MCF 10A (cell line): ENCODE results near the gene CAMKMT. TPM values are rescaled to one million over a fixed set of nuclear protein-coding genes. Genes with fewer than 3 reads are reported as not detected.

ENCODE experiments used
- BruUV-seq: library from RNA; stranded (reverse); fragments of 400-500 nt; replicated peaks from 2 replicates; lab custom pipeline; 2021; lab: Mats Ljungman, UMichigan
- CTCF ChIA-PET: fragments of 300-600 bp; sonication (Branson Sonifier 250); formaldehyde crosslinking; extraction: SDS; loops from one replicate; lab custom pipeline; 2021; ENCODE audit warnings: antibody characterized with exemption, inconsistent platforms; lab: Yijun Ruan, JAX
- POLR2A ChIA-PET: fragments of 300-600, 350-650 bp; sonication (Branson Sonifier 250); formaldehyde crosslinking; extraction: SDS; loops from one replicate; lab custom pipeline; 2020; ENCODE audit warnings: antibody characterized with exemption, inconsistent platforms; lab: Yijun Ruan, JAX
- DNase-seq: peaks from one replicate; pipeline ENCODE4 v3.0.0-alpha.2; 2018; ENCODE audit not compliant: unreplicated experiment
- H3K27ac Mint-ChIP-seq: one replicate; pipeline ENCODE4 v1.8.0; 2022; ENCODE audit warnings: mild to moderate bottlenecking, low read depth, mixed read lengths; ENCODE audit not compliant: unreplicated experiment
- H3K27me3 Mint-ChIP-seq: one replicate; pipeline ENCODE4 v1.8.0; 2022; ENCODE audit warnings: mixed read lengths; ENCODE audit not compliant: insufficient read depth, unreplicated experiment
- H3K36me3 Mint-ChIP-seq: one replicate; pipeline ENCODE4 v1.8.0; 2022; ENCODE audit warnings: mild to moderate bottlenecking, moderate library complexity, mixed read lengths; ENCODE audit not compliant: insufficient read depth, unreplicated experiment
- H3K4me1 Mint-ChIP-seq: one replicate; pipeline ENCODE4 v1.8.0; 2022; ENCODE audit warnings: mixed read lengths; ENCODE audit not compliant: insufficient read depth, unreplicated experiment
- H3K4me3 Mint-ChIP-seq: one replicate; pipeline ENCODE4 v1.8.0; 2022; ENCODE audit warnings: mild to moderate bottlenecking, moderate library complexity, mixed read lengths; ENCODE audit not compliant: unreplicated experiment
- H3K9me3 Mint-ChIP-seq: one replicate; pipeline ENCODE4 v1.8.0; 2022; ENCODE audit warnings: mixed read lengths; ENCODE audit not compliant: unreplicated experiment
- intact Hi-C: fragments of 100-400 bp; cut with micrococcal nuclease; formaldehyde crosslinking; loops from 2 replicates; pipeline ENCODE4 v1.14.1; 2022
- total RNA-seq: library from RNA; stranded (reverse); gene quantifications from 2 replicates; pipeline ENCODE4 v1.2.3, GENCODE V29; 2022
- TF ChIP-seq, protein P1 (sequence below): fragments of 200-600 bp; IDR thresholded peaks from one replicate; pipeline ENCODE4 v1.8.0; 2022; ENCODE audit warnings: antibody characterized with exemption, mild to moderate bottlenecking; ENCODE audit not compliant: unreplicated experiment

Gene CAMKMT
- total RNA-seq, 1 experiment from 2014 or later, result 9.9 TPM

DNA sequence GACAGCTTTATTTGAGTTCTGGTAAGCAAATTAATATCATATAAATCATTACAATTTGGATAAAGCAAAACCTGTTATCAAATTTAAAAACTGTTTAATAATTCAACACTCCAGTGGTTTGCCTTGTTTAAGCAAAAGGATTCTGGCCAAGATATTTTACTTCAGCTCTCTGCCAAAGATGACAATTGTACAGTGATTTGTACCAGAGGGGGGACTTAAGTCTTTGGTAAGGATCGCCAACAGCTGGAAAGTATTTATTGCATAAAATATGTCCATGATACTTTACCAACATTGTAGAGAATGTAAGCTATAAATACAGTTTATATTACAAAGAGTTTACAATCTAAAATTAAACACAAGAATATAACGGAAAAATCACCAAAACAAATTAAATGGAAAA is 14.2 kb upstream of the CAMKMT start:
- H3K4me1 Mint-ChIP-seq, result no peaks in the 10 kb centered on the region

DNA sequence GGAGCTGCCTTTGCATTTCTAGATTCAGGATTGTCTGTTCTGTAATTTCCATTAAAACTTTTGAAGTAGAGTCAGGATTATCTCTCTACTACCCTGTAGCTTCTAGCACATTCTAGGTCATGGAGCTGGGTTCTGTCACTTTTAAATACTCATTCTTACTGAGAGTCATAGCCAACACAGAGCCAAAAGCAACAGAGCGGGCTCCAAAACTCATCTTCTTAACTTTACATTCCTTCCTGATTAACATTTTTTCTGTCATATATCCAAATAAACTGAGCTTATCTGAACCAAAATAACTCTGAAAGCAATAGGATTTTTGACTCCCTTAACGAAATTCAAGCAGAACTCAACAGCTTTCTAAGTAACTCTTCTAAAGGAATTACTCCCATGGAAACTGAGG is 13.3 kb upstream of the CAMKMT start:
- Mint-ChIP-seq H3K27me3 (no peaks in the 10 kb centered on the region), H3K4me3 (no peak overlapping the region), H3K4me1 (no peaks in the 10 kb centered on the region), H3K27ac (no peak overlapping the region), H3K9me3 (no peaks in the 10 kb centered on the region), H3K36me3 (peaks cover 33% of the 10 kb centered on the region)
- POLR2A ChIA-PET, result interaction anchor here (3.9 kb wide), 1 partner anchor 12 kb away, joined by 40 read pairs; the partner anchor contains the start of genes CAMKMT and PREPL
- CTCF ChIA-PET, result interaction anchor here (1.0 to 1.4 kb wide), 2 partner anchors 15 to 20 kb away, joined by 3 read pairs; no protein-coding TSS in a partner anchor
- DNase-seq, result no peak
- BruUV-seq, result no TSS peak
- intact Hi-C loops, result no loop called here
- TF ChIP-seq, protein P1, sequence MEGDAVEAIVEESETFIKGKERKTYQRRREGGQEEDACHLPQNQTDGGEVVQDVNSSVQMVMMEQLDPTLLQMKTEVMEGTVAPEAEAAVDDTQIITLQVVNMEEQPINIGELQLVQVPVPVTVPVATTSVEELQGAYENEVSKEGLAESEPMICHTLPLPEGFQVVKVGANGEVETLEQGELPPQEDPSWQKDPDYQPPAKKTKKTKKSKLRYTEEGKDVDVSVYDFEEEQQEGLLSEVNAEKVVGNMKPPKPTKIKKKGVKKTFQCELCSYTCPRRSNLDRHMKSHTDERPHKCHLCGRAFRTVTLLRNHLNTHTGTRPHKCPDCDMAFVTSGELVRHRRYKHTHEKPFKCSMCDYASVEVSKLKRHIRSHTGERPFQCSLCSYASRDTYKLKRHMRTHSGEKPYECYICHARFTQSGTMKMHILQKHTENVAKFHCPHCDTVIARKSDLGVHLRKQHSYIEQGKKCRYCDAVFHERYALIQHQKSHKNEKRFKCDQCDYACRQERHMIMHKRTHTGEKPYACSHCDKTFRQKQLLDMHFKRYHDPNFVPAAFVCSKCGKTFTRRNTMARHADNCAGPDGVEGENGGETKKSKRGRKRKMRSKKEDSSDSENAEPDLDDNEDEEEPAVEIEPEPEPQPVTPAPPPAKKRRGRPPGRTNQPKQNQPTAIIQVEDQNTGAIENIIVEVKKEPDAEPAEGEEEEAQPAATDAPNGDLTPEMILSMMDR, result no peak

More for the DNA sequence above, 14.2 kb upstream of the CAMKMT start:
- Mint-ChIP-seq H3K4me3 (no peak overlapping the region), H3K27ac (no peak overlapping the region), H3K9me3 (no peaks in the 10 kb centered on the region), H3K27me3 (no peaks in the 10 kb centered on the region), H3K36me3 (peaks cover 37% of the 10 kb centered on the region)
- no TSS peak for BruUV-seq
- ChIA-PET CTCF (interaction anchor here (0.6 to 1.0 kb wide), 2 partner anchors 19 to 892 kb away, joined by 3 read pairs; no protein-coding TSS in a partner anchor), POLR2A (interaction anchor here (3.9 kb wide), 1 partner anchor 13 kb away, joined by 40 read pairs; the partner anchor contains the start of genes CAMKMT and PREPL)
- TF ChIP-seq, protein P1, result no peak
- no peak for DNase-seq
- intact Hi-C loops, result no loop called here

DNA sequence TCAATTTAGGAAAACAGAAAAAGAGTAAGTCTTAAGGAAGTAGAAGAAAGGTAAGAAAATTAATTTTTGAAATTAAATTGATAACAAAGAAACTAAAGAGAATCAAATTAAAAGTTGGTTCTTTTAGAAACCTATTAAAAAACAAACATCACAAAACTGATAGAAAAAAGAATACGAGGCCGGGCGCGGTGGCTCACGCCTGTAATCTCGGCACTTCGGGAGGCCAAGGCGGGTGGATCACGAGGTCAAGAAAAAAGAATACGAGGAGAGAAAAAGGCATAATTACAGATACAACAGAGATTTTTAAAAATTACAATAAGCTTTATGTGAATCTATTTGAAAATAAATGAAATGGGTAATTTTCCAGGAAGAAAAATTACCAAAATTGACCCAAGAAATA is 12.2 kb upstream of the CAMKMT start:
- CTCF ChIA-PET, result interaction anchor here (0.6 to 1.4 kb wide), 3 partner anchors 9 to 43 kb away, joined by 3 to 5 read pairs (median 3); no protein-coding TSS in a partner anchor
- POLR2A ChIA-PET, result interaction anchor here (3.9 kb wide), 1 partner anchor 11 kb away, joined by 40 read pairs; the partner anchor contains the start of genes CAMKMT and PREPL
- TF ChIP-seq, protein P1, result no peak
- no TSS peak for BruUV-seq
- Mint-ChIP-seq H3K27me3 (no peaks in the 10 kb centered on the region), H3K4me1 (no peaks in the 10 kb centered on the region), H3K9me3 (no peaks in the 10 kb centered on the region), H3K36me3 (peaks cover 35% of the 10 kb centered on the region), H3K4me3 (no peak overlapping the region), H3K27ac (no peak overlapping the region)
- DNase-seq, result no peak
- intact Hi-C loops, result no loop called here

DNA sequence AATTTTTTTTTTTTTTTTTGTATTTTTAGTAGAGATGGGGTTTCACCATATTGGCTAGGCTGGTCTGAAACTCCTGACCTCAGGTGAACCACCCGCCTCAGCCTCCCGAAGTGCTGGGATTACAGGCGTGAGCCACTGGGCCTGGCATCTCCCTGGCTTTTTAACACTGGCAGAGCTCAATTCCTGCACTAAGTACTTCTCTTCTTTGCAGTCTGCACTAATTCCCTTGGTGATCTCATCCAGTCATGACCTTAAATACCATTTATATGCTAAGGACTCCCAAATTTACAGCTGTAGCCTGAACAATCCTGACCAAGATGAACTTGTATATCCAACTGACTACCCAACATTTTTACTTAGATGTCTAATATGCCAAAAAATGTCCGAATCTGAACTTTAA is 10.7 kb upstream of the CAMKMT start:
- Mint-ChIP-seq H3K4me3 (no peak overlapping the region), H3K36me3 (peaks cover 37% of the 10 kb centered on the region), H3K27me3 (no peaks in the 10 kb centered on the region), H3K4me1 (no peaks in the 10 kb centered on the region), H3K9me3 (no peaks in the 10 kb centered on the region), H3K27ac (no peak overlapping the region)
- POLR2A ChIA-PET, result interaction anchor here (0.7 to 2.5 kb wide), 2 partner anchors 10 to 322 kb away, joined by 4 to 17 read pairs; partner anchors contain the start of genes CAMKMT and PREPL
- intact Hi-C loops, result no loop called here
- TF ChIP-seq, protein P1, result no peak
- DNase-seq, result no peak
- CTCF ChIA-PET, result interaction anchor here (0.6 to 0.8 kb wide), 3 partner anchors 9 to 41 kb away, joined by 3 to 5 read pairs (median 3); no protein-coding TSS in a partner anchor
- BruUV-seq, result no TSS peak
